ENCODE data around the gene HSPE1.
"Not testable (repeated sequence)": the region's sequence is repeated elsewhere in the genome, so short reads cannot be mapped to it uniquely, and the experiment has no call there.

HSPE1 gene

GRCh38 chr2:197499594-197500502, at the start of gene HSPE1, which contains the start of gene HSPD1:
Gene HSPE1 (plus strand): TSS chr2:197500379. CDS start chr2:197500437, 58 bp downstream.
Gene HSPD1 (minus strand): TSS chr2:197499840. CDS start chr2:197498848, 992 bp downstream.
- in situ Hi-C loops (cut with MboI; ENCODE audit: low pct_unique_long_range_greater_than_20kb, low sequenced_read_pairs, unreplicated experiment), result no loop called here
- TF ChIP-seq, protein P1, sequence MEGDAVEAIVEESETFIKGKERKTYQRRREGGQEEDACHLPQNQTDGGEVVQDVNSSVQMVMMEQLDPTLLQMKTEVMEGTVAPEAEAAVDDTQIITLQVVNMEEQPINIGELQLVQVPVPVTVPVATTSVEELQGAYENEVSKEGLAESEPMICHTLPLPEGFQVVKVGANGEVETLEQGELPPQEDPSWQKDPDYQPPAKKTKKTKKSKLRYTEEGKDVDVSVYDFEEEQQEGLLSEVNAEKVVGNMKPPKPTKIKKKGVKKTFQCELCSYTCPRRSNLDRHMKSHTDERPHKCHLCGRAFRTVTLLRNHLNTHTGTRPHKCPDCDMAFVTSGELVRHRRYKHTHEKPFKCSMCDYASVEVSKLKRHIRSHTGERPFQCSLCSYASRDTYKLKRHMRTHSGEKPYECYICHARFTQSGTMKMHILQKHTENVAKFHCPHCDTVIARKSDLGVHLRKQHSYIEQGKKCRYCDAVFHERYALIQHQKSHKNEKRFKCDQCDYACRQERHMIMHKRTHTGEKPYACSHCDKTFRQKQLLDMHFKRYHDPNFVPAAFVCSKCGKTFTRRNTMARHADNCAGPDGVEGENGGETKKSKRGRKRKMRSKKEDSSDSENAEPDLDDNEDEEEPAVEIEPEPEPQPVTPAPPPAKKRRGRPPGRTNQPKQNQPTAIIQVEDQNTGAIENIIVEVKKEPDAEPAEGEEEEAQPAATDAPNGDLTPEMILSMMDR (IDR thresholded peaks at IDR 0.05; ENCODE audit: extremely low read depth, insufficient read depth, missing control alignments), result peak; percentile 85
- peak; percentile 97 for DNase-seq (ENCODE audit: low spot score)

DNA sequence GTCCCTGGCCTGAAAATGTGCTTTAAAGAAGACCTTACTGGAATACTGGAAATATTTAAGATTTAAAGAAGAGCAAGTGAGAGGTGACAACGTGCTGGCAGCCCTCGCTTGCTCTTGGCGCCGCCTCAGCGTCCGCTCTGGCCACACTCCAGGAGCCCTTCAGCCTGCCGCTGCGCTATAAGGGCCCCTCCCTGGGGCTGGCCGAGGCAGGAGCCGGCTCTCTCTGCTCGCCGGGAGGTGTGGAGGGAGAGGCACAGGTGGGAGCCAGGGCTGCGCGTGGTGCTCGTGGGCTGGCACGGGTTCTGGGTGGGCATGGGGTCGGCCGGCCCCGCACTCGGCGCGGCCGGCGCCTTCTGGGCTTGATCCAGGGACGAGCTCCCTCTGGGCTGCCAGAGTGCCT, 49.7 kb upstream of the HSPE1 start:
- TF ChIP-seq, protein P1 (IDR thresholded peaks at IDR 0.05; ENCODE audit: extremely low read depth, insufficient read depth, missing control alignments), result no peak
- DNase-seq (ENCODE audit: low spot score), result no peak
- in situ Hi-C loops (cut with MboI; ENCODE audit: low pct_unique_long_range_greater_than_20kb, low sequenced_read_pairs, unreplicated experiment), result no loop called here

DNA sequence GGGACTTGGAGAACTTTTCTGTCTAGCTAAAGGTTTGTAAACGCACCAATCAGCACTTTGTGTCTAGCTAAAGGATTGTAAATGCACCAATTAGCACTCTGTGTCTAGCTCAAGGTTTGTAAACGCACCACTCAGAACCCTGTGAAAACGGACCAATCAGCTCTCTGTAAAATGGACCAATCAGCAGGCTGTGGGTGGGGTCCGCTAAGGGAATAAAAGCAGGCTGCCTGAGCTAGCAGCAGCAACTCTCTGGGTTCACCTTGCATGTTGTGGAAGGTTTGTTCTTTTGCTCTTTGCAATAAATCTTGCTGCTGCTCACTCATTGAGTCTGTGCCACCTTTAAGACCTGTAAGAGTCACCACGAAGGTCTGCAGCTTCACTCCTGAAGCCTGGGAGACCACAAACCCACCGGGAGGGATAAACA, 49.2 kb upstream of the HSPE1 start:
- in situ Hi-C loops (cut with MboI; ENCODE audit: low pct_unique_long_range_greater_than_20kb, low sequenced_read_pairs, unreplicated experiment), result not testable (repeated sequence)

GRCh38 chr2:197452754-197453122, 47.4 kb upstream of the HSPE1 start:
- TF ChIP-seq, protein P1 (IDR thresholded peaks at IDR 0.05; ENCODE audit: extremely low read depth, insufficient read depth, missing control alignments), result no peak
- in situ Hi-C loops (cut with MboI; ENCODE audit: low pct_unique_long_range_greater_than_20kb, low sequenced_read_pairs, unreplicated experiment), result no loop called here
- no peak for DNase-seq (ENCODE audit: low spot score)

More for the DNA sequence above, 49.2 kb upstream of the HSPE1 start:
- not testable (repeated sequence) for DNase-seq (ENCODE audit: low spot score)

DNA sequence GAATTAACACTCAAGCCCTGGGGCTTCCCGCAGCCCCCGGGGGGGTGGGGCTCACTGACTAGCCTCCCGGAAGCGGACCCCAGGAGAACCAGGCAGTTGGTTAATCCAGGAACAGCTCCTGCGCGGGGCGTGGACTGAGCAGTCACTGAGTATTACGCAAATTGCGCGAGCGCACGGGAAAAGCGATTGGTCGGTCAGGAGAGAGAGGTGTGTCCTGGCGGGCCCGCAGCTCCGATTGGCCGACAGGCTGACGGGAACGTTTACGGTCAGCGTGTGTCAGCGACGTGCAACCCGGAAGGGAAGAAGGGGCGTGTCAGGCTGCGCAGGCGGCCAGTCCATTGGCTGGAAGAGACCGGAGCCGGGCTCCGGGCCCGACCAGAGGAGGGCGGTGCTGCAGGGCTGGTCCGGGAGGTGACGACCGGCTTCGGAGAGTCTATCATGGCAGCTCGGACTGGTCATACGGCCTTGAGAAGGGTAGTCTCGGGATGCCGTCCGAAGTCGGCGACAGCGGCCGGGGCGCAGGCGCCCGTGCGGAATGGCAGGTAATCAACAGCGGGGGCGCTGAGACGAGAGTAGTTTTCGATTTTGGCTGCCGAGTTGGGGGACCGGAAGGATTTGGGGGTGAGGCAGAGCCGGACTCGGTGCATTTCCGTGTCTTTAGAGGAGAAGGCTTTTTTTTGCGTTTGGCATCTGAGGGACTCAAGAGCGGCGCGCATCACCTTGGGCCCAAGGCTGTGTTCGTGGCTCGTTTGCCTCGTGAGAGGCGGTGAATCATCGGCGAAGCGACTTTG, 46.9 kb upstream of the HSPE1 start, which contains the start of gene COQ10B:
TSS of gene COQ10B (plus strand) at position 430 of the 791 bp plus-strand sequence. CDS start at position 439, 9 bp downstream.
- in situ Hi-C loops (cut with MboI; ENCODE audit: low pct_unique_long_range_greater_than_20kb, low sequenced_read_pairs, unreplicated experiment), result no loop called here
- peak; percentile 96 for DNase-seq (ENCODE audit: low spot score)
- TF ChIP-seq, protein P1 (IDR thresholded peaks at IDR 0.05; ENCODE audit: extremely low read depth, insufficient read depth, missing control alignments), result peak; percentile 30

GRCh38 chr2:197453914-197454398, 46.2 kb upstream of the HSPE1 start:
- in situ Hi-C loops (cut with MboI; ENCODE audit: low pct_unique_long_range_greater_than_20kb, low sequenced_read_pairs, unreplicated experiment), result no loop called here
- TF ChIP-seq, protein P1 (IDR thresholded peaks at IDR 0.05; ENCODE audit: extremely low read depth, insufficient read depth, missing control alignments), result no peak
- DNase-seq (ENCODE audit: low spot score), result peak; percentile 68
